WTC11 (cell line): ENCODE data around the gene RSU1. TPM values are rescaled to one million over a fixed set of nuclear protein-coding genes. Genes with fewer than 3 reads are reported as not detected.

Experiments
- ATAC-seq: fragments of 200-7000 bp; cut with Tn5 transposase; 2 replicates; pipeline ENCODE4 v1.10.0; 2021; ENCODE audit warnings: mild to moderate bottlenecking, moderate library complexity
- CTCF ChIA-PET: fragments of 300-600 bp; sonication (Branson Sonifier 250); formaldehyde crosslinking; loops from one replicate; lab custom pipeline; 2021; ENCODE audit warnings: antibody characterized with exemption; lab: Charles Lee
- POLR2A ChIA-PET: fragments of 350-600 bp; sonication (Branson Sonifier 250); formaldehyde crosslinking; loops from one replicate; lab custom pipeline; 2021; ENCODE audit warnings: antibody characterized with exemption; lab: Charles Lee
- DNase-seq: peaks from one replicate; pipeline ENCODE4 v3.0.0; 2021; ENCODE audit warnings: low spot score
- H3K27ac Mint-ChIP-seq: 2 replicates; pipeline ENCODE4 v1.8.0; 2021; ENCODE audit warnings: mixed read lengths
- H3K27me3 Mint-ChIP-seq: 2 replicates; pipeline ENCODE4 v1.8.0; 2021; ENCODE audit warnings: low read depth, mild to moderate bottlenecking, moderate library complexity, mixed read lengths
- H3K36me3 Mint-ChIP-seq: 2 replicates; pipeline ENCODE4 v1.8.0; 2021; ENCODE audit warnings: mixed read lengths
- H3K4me1 Mint-ChIP-seq: 2 replicates; pipeline ENCODE4 v1.8.0; 2022; ENCODE audit warnings: mixed read lengths
- H3K4me3 Mint-ChIP-seq: 2 replicates; pipeline ENCODE4 v1.8.0; 2021; ENCODE audit warnings: mild to moderate bottlenecking, moderate library complexity, mixed read lengths
- H3K9me3 Mint-ChIP-seq: 2 replicates; pipeline ENCODE4 v1.8.0; 2021; ENCODE audit warnings: mixed read lengths
- CREB1 ChIP-seq: sonication (generic); formaldehyde crosslinking; IDR thresholded peaks from 2 replicates; pipeline ENCODE4 v1.8.0; 2023; ENCODE audit warnings: mild to moderate bottlenecking, missing genetic modification reagents
- CREM ChIP-seq: sonication (generic); formaldehyde crosslinking; IDR thresholded peaks from 2 replicates; pipeline ENCODE4 v1.8.1; 2022; ENCODE audit warnings: mild to moderate bottlenecking, missing genetic modification reagents, moderate library complexity
- ELF4 ChIP-seq: sonication (generic); formaldehyde crosslinking; IDR thresholded peaks from 2 replicates; pipeline ENCODE4 v1.8.1; 2022; ENCODE audit warnings: low read depth, mild to moderate bottlenecking, moderate library complexity, missing genetic modification reagents
- GABPB1 ChIP-seq: sonication (generic); formaldehyde crosslinking; IDR thresholded peaks from 2 replicates; pipeline ENCODE4 v1.8.1; 2023; ENCODE audit warnings: mild to moderate bottlenecking, missing genetic modification reagents
- GTF2I ChIP-seq: fragments of 250-450 bp; sonication (Bioruptor Pico); conservative IDR thresholded peaks from 2 replicates; pipeline ENCODE4 v1.4.0; 2021; ENCODE audit warnings: mild to moderate bottlenecking
- IRF2 ChIP-seq: sonication (generic); formaldehyde crosslinking; IDR thresholded peaks from 2 replicates; pipeline ENCODE4 v1.8.0; 2022; ENCODE audit warnings: low read depth, missing genetic modification reagents, borderline replicate concordance
- NFATC4 ChIP-seq: fragments of 250-450 bp; sonication (Bioruptor Pico); IDR thresholded peaks from 2 replicates; pipeline ENCODE4 v1.9.0; 2021; ENCODE audit warnings: mild to moderate bottlenecking
- NR1H2 ChIP-seq: sonication (generic); formaldehyde crosslinking; IDR thresholded peaks from 2 replicates; pipeline ENCODE4 v1.9.0; 2021; ENCODE audit warnings: mild to moderate bottlenecking, moderate library complexity, missing genetic modification reagents
- OVOL2 ChIP-seq: fragments of 250-450 bp; sonication (Bioruptor Pico); IDR thresholded peaks from 2 replicates; pipeline ENCODE4 v1.9.0; 2021; ENCODE audit warnings: mild to moderate bottlenecking, borderline replicate concordance
- SP1 ChIP-seq: sonication (generic); formaldehyde crosslinking; conservative IDR thresholded peaks from 2 replicates; pipeline ENCODE4 v1.8.1; 2022; ENCODE audit warnings: missing genetic modification reagents
- TEAD1 ChIP-seq: sonication (generic); formaldehyde crosslinking; IDR thresholded peaks from 2 replicates; pipeline ENCODE4 v1.8.0; 2022; ENCODE audit warnings: mild to moderate bottlenecking, missing genetic modification reagents
- TEAD4 ChIP-seq: sonication (generic); formaldehyde crosslinking; IDR thresholded peaks from 2 replicates; pipeline ENCODE4 v1.8.0; 2022; ENCODE audit warnings: mild to moderate bottlenecking, missing genetic modification reagents
- ZNF121 ChIP-seq: sonication (generic); formaldehyde crosslinking; IDR thresholded peaks from 2 replicates; pipeline ENCODE4 v1.8.0; 2023; ENCODE audit warnings: missing genetic modification reagents
- ZNF138 ChIP-seq: sonication (generic); formaldehyde crosslinking; conservative IDR thresholded peaks from 2 replicates; pipeline ENCODE4 v1.8.1; 2022; ENCODE audit warnings: mild to moderate bottlenecking, moderate library complexity, missing genetic modification reagents
- ZNF232 ChIP-seq: sonication (generic); formaldehyde crosslinking; IDR thresholded peaks from 2 replicates; pipeline ENCODE4 v1.8.0; 2022; ENCODE audit warnings: mild to moderate bottlenecking, missing genetic modification reagents
- ZNF423 ChIP-seq: fragments of 250-450 bp; sonication (Bioruptor Pico); IDR thresholded peaks from 2 replicates; pipeline ENCODE4 v2.1.2; 2022; ENCODE audit warnings: mild to moderate bottlenecking, moderate library complexity
- total RNA-seq: library from RNA; stranded (reverse); gene quantifications from 3 replicates; pipeline ENCODE4 v1.2.3, GENCODE V29; 2021
- TF ChIP-seq, protein P1 (sequence below): fragments of 250-450 bp; sonication (Bioruptor Pico); IDR thresholded peaks from 2 replicates; pipeline ENCODE4 v2.1.2; 2022; ENCODE audit warnings: mild to moderate bottlenecking, moderate library complexity
- TF ChIP-seq, protein P2 (sequence below): sonication (generic); formaldehyde crosslinking; conservative IDR thresholded peaks from 2 replicates; pipeline ENCODE4 v1.8.1; 2022; ENCODE audit warnings: mild to moderate bottlenecking, missing genetic modification reagents
- TF ChIP-seq, protein P3 (sequence below): sonication (generic); formaldehyde crosslinking; IDR thresholded peaks from 2 replicates; pipeline ENCODE4 v1.8.1; 2023; ENCODE audit warnings: mild to moderate bottlenecking, missing genetic modification reagents, moderate library complexity
- TF ChIP-seq, protein P4 (sequence below): sonication (generic); formaldehyde crosslinking; IDR thresholded peaks from 2 replicates; pipeline ENCODE4 v1.8.0; 2023; ENCODE audit warnings: missing genetic modification reagents
- TF ChIP-seq, protein P5 (sequence below): sonication (generic); formaldehyde crosslinking; IDR thresholded peaks from 2 replicates; pipeline ENCODE4 v1.8.0; 2022; ENCODE audit warnings: mild to moderate bottlenecking, missing genetic modification reagents
- TF ChIP-seq, protein P6 (sequence below): sonication (generic); formaldehyde crosslinking; IDR thresholded peaks from 2 replicates; pipeline ENCODE4 v1.8.1; 2022; ENCODE audit warnings: mild to moderate bottlenecking, missing genetic modification reagents, moderate library complexity, borderline replicate concordance
- TF ChIP-seq, protein P7 (sequence below): sonication (generic); formaldehyde crosslinking; IDR thresholded peaks from 2 replicates; pipeline ENCODE4 v1.8.1; 2022; ENCODE audit warnings: low read depth, missing genetic modification reagents, borderline replicate concordance

The RSU1 gene
- total RNA-seq, 1 experiment from 2014 or later: 46.4 TPM

DNA sequence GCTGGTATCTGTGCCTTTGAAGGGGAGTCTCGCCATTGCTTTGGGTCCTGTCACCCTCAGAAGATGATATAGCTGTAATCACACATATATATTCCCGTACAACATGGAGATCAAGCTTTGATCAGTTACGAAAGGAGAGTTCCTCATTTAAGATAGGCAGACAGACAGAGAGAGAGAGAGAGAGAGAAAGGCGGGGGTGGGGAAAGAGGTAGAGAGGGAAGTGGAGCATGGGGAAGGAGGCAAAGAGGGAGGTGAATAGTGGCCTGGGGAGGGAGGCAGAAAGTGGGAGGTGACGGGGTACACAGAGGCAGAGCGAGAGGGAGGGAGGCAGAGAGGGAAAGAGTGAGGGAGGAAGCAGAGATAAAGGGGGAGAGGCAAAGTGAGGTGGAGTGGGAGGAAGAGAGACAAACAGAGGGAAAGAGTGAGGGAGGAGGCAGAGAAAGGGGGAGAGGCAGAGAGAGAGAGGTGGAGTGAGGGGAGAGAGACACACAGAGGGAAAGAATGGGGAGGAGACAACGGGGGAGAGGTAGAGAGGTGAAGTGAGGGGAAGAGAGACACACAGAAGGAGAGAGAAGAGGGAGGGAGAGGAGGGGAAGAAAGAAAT is 250.9 kb downstream of the RSU1 start:
- TF ChIP-seq NFATC4 (CRISPR knock-in tag): no peak
- TF ChIP-seq, protein P1, sequence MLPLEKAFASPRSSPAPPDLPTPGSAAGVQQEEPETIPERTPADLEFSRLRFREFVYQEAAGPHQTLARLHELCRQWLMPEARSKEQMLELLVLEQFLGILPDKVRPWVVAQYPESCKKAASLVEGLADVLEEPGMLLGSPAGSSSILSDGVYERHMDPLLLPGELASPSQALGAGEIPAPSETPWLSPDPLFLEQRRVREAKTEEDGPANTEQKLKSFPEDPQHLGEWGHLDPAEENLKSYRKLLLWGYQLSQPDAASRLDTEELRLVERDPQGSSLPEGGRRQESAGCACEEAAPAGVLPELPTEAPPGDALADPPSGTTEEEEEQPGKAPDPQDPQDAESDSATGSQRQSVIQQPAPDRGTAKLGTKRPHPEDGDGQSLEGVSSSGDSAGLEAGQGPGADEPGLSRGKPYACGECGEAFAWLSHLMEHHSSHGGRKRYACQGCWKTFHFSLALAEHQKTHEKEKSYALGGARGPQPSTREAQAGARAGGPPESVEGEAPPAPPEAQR (CRISPR knock-in tag): no peak
- no peak for TF ChIP-seq SP1 (CRISPR knock-in tag)
- peak; percentile 62 for ATAC-seq
- Mint-ChIP-seq H3K36me3 (no peaks in the 10 kb centered on the region), H3K4me1 (peaks cover 16% of the 10 kb centered on the region), H3K9me3 (no peaks in the 10 kb centered on the region), H3K27ac (no peak overlapping the region), H3K27me3 (no peaks in the 10 kb centered on the region; the same call in 1 of the 2 replicates), H3K4me3 (peak overlapping the region; percentile 45)
- CTCF ChIA-PET: interaction anchor here (1.2 kb wide), 1 partner anchor 21 kb away, joined by 4 read pairs; no protein-coding TSS in a partner anchor
- POLR2A ChIA-PET: no interaction called here
- DNase-seq: no peak

DNA sequence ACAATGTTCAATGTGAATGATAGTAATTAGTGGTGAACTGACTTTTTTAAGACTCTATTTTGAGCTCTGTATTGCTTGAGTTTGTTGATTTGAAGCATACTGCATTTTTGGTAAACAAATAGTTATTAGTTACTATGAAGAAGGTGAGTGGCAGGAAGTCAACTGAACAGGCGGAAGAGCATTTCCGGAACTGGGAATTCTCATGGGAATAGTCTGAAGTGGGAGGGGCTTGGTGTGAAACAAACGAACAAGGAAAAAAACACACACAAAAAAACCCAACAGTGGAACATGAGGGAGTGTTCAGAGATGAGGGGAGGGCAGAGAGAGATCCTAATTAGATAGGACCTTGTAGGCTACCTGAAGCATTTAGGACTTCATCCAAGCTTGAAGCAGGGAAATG is 251.6 kb downstream of the RSU1 start:
- H3K36me3 Mint-ChIP-seq: no peaks in the 10 kb centered on the region
- DNase-seq (no peak), ATAC-seq (no peak)
- CTCF ChIA-PET: interaction anchor here (1.4 kb wide), 1 partner anchor 20 kb away, joined by 5 read pairs; no protein-coding TSS in a partner anchor
- H3K4me1 Mint-ChIP-seq: peaks cover 16% of the 10 kb centered on the region
- no peaks in the 10 kb centered on the region for H3K9me3 Mint-ChIP-seq
- TF ChIP-seq OVOL2 (CRISPR knock-in tag): no peak
- TF ChIP-seq TEAD4 (CRISPR knock-in tag): no peak
- TF ChIP-seq TEAD1: no peak
- TF ChIP-seq ZNF232 (CRISPR knock-in tag): no peak
- no peak for TF ChIP-seq CREM
- no peak for TF ChIP-seq ZNF121 (CRISPR knock-in tag)
- no peak for TF ChIP-seq GTF2I (CRISPR knock-in tag)
- TF ChIP-seq ZNF138 (CRISPR knock-in tag): no peak
- TF ChIP-seq, protein P2, sequence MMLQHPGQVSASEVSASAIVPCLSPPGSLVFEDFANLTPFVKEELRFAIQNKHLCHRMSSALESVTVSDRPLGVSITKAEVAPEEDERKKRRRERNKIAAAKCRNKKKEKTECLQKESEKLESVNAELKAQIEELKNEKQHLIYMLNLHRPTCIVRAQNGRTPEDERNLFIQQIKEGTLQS: no peak
- no peak for TF ChIP-seq CREB1 (CRISPR knock-in tag)
- TF ChIP-seq, protein P3, sequence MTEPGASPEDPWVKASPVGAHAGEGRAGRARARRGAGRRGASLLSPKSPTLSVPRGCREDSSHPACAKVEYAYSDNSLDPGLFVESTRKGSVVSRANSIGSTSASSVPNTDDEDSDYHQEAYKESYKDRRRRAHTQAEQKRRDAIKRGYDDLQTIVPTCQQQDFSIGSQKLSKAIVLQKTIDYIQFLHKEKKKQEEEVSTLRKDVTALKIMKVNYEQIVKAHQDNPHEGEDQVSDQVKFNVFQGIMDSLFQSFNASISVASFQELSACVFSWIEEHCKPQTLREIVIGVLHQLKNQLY: no peak
- TF ChIP-seq, protein P4, sequence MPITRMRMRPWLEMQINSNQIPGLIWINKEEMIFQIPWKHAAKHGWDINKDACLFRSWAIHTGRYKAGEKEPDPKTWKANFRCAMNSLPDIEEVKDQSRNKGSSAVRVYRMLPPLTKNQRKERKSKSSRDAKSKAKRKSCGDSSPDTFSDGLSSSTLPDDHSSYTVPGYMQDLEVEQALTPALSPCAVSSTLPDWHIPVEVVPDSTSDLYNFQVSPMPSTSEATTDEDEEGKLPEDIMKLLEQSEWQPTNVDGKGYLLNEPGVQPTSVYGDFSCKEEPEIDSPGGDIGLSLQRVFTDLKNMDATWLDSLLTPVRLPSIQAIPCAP (CRISPR knock-in tag): no peak
- TF ChIP-seq, protein P5, sequence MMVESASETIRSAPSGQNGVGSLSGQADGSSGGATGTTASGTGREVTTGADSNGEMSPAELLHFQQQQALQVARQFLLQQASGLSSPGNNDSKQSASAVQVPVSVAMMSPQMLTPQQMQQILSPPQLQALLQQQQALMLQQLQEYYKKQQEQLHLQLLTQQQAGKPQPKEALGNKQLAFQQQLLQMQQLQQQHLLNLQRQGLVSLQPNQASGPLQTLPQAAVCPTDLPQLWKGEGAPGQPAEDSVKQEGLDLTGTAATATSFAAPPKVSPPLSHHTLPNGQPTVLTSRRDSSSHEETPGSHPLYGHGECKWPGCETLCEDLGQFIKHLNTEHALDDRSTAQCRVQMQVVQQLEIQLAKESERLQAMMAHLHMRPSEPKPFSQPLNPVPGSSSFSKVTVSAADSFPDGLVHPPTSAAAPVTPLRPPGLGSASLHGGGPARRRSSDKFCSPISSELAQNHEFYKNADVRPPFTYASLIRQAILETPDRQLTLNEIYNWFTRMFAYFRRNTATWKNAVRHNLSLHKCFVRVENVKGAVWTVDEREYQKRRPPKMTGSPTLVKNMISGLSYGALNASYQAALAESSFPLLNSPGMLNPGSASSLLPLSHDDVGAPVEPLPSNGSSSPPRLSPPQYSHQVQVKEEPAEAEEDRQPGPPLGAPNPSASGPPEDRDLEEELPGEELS: no peak
- TF ChIP-seq, protein P6, sequence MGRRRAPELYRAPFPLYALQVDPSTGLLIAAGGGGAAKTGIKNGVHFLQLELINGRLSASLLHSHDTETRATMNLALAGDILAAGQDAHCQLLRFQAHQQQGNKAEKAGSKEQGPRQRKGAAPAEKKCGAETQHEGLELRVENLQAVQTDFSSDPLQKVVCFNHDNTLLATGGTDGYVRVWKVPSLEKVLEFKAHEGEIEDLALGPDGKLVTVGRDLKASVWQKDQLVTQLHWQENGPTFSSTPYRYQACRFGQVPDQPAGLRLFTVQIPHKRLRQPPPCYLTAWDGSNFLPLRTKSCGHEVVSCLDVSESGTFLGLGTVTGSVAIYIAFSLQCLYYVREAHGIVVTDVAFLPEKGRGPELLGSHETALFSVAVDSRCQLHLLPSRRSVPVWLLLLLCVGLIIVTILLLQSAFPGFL (CRISPR knock-in tag): no peak
- TF ChIP-seq NR1H2 (CRISPR knock-in tag): no peak
- no peak for TF ChIP-seq ELF4 (CRISPR knock-in tag)
- no peak for TF ChIP-seq ZNF423 (CRISPR knock-in tag)
- TF ChIP-seq GABPB1 (CRISPR knock-in tag): no peak
- TF ChIP-seq, protein P7, sequence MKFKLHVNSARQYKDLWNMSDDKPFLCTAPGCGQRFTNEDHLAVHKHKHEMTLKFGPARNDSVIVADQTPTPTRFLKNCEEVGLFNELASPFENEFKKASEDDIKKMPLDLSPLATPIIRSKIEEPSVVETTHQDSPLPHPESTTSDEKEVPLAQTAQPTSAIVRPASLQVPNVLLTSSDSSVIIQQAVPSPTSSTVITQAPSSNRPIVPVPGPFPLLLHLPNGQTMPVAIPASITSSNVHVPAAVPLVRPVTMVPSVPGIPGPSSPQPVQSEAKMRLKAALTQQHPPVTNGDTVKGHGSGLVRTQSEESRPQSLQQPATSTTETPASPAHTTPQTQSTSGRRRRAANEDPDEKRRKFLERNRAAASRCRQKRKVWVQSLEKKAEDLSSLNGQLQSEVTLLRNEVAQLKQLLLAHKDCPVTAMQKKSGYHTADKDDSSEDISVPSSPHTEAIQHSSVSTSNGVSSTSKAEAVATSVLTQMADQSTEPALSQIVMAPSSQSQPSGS (CRISPR knock-in tag): no peak
- no peak for TF ChIP-seq IRF2
- POLR2A ChIA-PET: no interaction called here
- no peak overlapping the region for H3K4me3 Mint-ChIP-seq
- no peak overlapping the region for H3K27ac Mint-ChIP-seq
- no peaks in the 10 kb centered on the region; the same call in 1 of the 2 replicates for H3K27me3 Mint-ChIP-seq
